A549 (cell line): ENCODE data around the gene MYH15.

Source experiments
- BHLHE40 ChIP-seq: IDR thresholded peaks from 2 replicates; pipeline ENCODE4 v1.6.1; 2012; ENCODE audit warnings: low read depth, low read length, inconsistent platforms
- CEBPB ChIP-seq, 2 experiments: fragments of >200 bp in 1 of 2; sonication (Bioruptor Twin) in 1 of 2; formaldehyde crosslinking in 1 of 2; IDR thresholded peaks; 2 replicates each; pipeline ENCODE4 v1.6.1; 2012 to 2016
- EP300 ChIP-seq, 2 experiments: fragments of >200 bp; sonication (Bioruptor Twin); formaldehyde crosslinking; IDR thresholded peaks; 2 replicates in 1 of 2; 3 replicates in 1 of 2; pipeline ENCODE4 v1.6.1; 2016 to 2017
- KDM1A ChIP-seq: fragments of 200-600 bp; sonication (generic); IDR thresholded peaks from 2 replicates; pipeline ENCODE4 v1.6.1; 2016; ENCODE audit warnings: low read depth, mild to moderate bottlenecking
- KDM5A ChIP-seq: fragments of 200-600 bp; sonication (generic); IDR thresholded peaks from 2 replicates; pipeline ENCODE4 v1.6.1; 2016; ENCODE audit warnings: antibody characterized with exemption, mild to moderate bottlenecking
- MAZ ChIP-seq: fragments of 150-350 bp; IDR thresholded peaks from 2 replicates; pipeline ENCODE4 v1.6.1; 2014; ENCODE audit warnings: antibody characterized with exemption, low read depth, low read length, borderline replicate concordance
- POLR2A ChIP-seq: IDR thresholded peaks from 2 replicates; pipeline ENCODE4 v1.6.1; 2012; ENCODE audit warnings: mild to moderate bottlenecking, low read length
- TF ChIP-seq, protein P1 (sequence below): fragments of >200 bp; sonication (Bioruptor Twin); formaldehyde crosslinking; IDR thresholded peaks from 3 replicates; pipeline ENCODE4 v1.5.1; 2016
- TF ChIP-seq, protein P2 (sequence below): IDR thresholded peaks from 2 replicates; pipeline ENCODE4 v1.6.1; 2012; ENCODE audit warnings: low read depth, borderline replicate concordance
- TF ChIP-seq, protein P3 (sequence below): fragments of 150-350 bp; IDR thresholded peaks from 2 replicates; pipeline ENCODE4 v1.6.1; 2014; ENCODE audit warnings: low read depth, mild to moderate bottlenecking, low read length
- TF ChIP-seq, protein P4 (sequence below): fragments of >200 bp; sonication (Bioruptor Twin); formaldehyde crosslinking; IDR thresholded peaks from 3 replicates; pipeline ENCODE4 v1.6.1; 2016
- TF ChIP-seq, protein P5 (sequence below): IDR thresholded peaks from 2 replicates; pipeline ENCODE4 v1.6.1; 2012

- TF ChIP-seq, protein P1, sequence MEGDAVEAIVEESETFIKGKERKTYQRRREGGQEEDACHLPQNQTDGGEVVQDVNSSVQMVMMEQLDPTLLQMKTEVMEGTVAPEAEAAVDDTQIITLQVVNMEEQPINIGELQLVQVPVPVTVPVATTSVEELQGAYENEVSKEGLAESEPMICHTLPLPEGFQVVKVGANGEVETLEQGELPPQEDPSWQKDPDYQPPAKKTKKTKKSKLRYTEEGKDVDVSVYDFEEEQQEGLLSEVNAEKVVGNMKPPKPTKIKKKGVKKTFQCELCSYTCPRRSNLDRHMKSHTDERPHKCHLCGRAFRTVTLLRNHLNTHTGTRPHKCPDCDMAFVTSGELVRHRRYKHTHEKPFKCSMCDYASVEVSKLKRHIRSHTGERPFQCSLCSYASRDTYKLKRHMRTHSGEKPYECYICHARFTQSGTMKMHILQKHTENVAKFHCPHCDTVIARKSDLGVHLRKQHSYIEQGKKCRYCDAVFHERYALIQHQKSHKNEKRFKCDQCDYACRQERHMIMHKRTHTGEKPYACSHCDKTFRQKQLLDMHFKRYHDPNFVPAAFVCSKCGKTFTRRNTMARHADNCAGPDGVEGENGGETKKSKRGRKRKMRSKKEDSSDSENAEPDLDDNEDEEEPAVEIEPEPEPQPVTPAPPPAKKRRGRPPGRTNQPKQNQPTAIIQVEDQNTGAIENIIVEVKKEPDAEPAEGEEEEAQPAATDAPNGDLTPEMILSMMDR: no peak
- no peak for TF ChIP-seq EP300 (IDR thresholded peaks at IDR 0.05)
- TF ChIP-seq, protein P2, sequence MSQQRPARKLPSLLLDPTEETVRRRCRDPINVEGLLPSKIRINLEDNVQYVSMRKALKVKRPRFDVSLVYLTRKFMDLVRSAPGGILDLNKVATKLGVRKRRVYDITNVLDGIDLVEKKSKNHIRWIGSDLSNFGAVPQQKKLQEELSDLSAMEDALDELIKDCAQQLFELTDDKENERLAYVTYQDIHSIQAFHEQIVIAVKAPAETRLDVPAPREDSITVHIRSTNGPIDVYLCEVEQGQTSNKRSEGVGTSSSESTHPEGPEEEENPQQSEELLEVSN: no peak
- TF ChIP-seq POLR2A: no peak
- TF ChIP-seq, protein P3, sequence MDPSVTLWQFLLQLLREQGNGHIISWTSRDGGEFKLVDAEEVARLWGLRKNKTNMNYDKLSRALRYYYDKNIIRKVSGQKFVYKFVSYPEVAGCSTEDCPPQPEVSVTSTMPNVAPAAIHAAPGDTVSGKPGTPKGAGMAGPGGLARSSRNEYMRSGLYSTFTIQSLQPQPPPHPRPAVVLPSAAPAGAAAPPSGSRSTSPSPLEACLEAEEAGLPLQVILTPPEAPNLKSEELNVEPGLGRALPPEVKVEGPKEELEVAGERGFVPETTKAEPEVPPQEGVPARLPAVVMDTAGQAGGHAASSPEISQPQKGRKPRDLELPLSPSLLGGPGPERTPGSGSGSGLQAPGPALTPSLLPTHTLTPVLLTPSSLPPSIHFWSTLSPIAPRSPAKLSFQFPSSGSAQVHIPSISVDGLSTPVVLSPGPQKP: no peak
- no peak for TF ChIP-seq CEBPB (IDR thresholded peaks at IDR 0.05)
- no peak for TF ChIP-seq KDM1A
- TF ChIP-seq, protein P4, sequence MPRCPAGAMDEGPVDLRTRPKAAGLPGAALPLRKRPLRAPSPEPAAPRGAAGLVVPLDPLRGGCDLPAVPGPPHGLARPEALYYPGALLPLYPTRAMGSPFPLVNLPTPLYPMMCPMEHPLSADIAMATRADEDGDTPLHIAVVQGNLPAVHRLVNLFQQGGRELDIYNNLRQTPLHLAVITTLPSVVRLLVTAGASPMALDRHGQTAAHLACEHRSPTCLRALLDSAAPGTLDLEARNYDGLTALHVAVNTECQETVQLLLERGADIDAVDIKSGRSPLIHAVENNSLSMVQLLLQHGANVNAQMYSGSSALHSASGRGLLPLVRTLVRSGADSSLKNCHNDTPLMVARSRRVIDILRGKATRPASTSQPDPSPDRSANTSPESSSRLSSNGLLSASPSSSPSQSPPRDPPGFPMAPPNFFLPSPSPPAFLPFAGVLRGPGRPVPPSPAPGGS: no peak
- TF ChIP-seq KDM5A: no peak
- no peak for TF ChIP-seq BHLHE40
- TF ChIP-seq MAZ: no peak
- TF ChIP-seq, protein P5, sequence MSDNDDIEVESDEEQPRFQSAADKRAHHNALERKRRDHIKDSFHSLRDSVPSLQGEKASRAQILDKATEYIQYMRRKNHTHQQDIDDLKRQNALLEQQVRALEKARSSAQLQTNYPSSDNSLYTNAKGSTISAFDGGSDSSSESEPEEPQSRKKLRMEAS: no peak
These were observed 51.2 kb downstream of the MYH15 start for GRCh38 chr3:108459225-108459624.
